HepG2 (cell line): ENCODE measurements around the gene TP63. TPM values are rescaled to one million over a fixed set of nuclear protein-coding genes. Genes with fewer than 3 reads are reported as not detected.

Experiments used
- ATAC-seq: fragments of 200-7000 bp; cut with Tn5 transposase; 3 replicates; pipeline ENCODE4 v1.9.1; 2020; ENCODE audit warnings: mild to moderate bottlenecking, moderate library complexity
- BruUV-seq: library from RNA; stranded (reverse); fragments of 400-500 nt; replicated peaks from 2 replicates; lab custom pipeline; 2021; lab: Mats Ljungman, UMichigan
- CTCF ChIA-PET: fragments of 300-600 bp; formaldehyde crosslinking; extraction: SDS; loops from one replicate; lab custom pipeline; 2021; ENCODE audit warnings: low total read pairs, inconsistent platforms, low intra/inter-chr PET ratio; lab: Yijun Ruan, JAX
- POLR2A ChIA-PET: fragments of 350-600 bp; sonication (Branson Sonifier 250); formaldehyde crosslinking; loops from one replicate; lab custom pipeline; 2020; ENCODE audit warnings: antibody characterized with exemption, inconsistent platforms; lab: Yijun Ruan, JAX
- DNase-seq: peaks from one replicate; pipeline ENCODE4 v3.0.0-alpha.2; 2015; ENCODE audit warnings: low spot score
- FAIRE-seq: peaks from 3 replicates; lab custom pipeline; 2011; peaks lifted over from hg19 to GRCh38; lab: Jason Lieb, UNC
- H2AFZ ChIP-seq: one replicate; pipeline ENCODE4 v1.6.1; 2011; ENCODE audit warnings: low read length, inconsistent platforms
- H3K27ac ChIP-seq: fragments of 300-600 bp; 3 replicates; pipeline ENCODE4 v1.8.0; 2011; ENCODE audit warnings: mixed run types, mild to moderate bottlenecking, mixed read lengths, low read length, inconsistent platforms; ENCODE audit not compliant: insufficient read depth; ENCODE audit errors: extremely low read length
- H3K27me3 ChIP-seq, 2 experiments: fragments of 200-600 bp in 1 of 2; 2 replicates in 1 of 2; 3 replicates in 1 of 2; pipeline versions ENCODE4 v1.6.0 to v1.8.0; 2011; ENCODE audit warnings: low read length in 2 of 2, mild to moderate bottlenecking in 2 of 2, moderate library complexity in 2 of 2, inconsistent platforms in 1 of 2; ENCODE audit not compliant: insufficient read depth in 2 of 2, control insufficient read depth in 1 of 2
- H3K36me3 ChIP-seq, 2 experiments: fragments of 200-600 bp in 1 of 2; replicated peaks in 1 of 2; 2 replicates in 1 of 2; 3 replicates in 1 of 2; pipeline versions ENCODE4 v1.5.1 to v1.8.0; 2011; ENCODE audit warnings: low read length in 2 of 2, inconsistent platforms in 1 of 2; ENCODE audit not compliant: insufficient read depth in 2 of 2, control insufficient read depth in 1 of 2
- H3K4me1 ChIP-seq: 2 replicates; pipeline ENCODE4 v1.5.1; 2012; ENCODE audit warnings: low read length, inconsistent platforms; ENCODE audit not compliant: insufficient read depth
- H3K4me2 ChIP-seq: 2 replicates; pipeline ENCODE4 v1.6.0; 2011; ENCODE audit warnings: low read depth, low read length, inconsistent platforms
- H3K4me3 ChIP-seq, 3 experiments: fragments of 200-600 bp in 1 of 3; sonication (generic), shearing (Covaris generic) in 1 of 3; replicated peaks in 1 of 3; 2 replicates each; pipeline ENCODE4 v1.5.1; 2011 to 2016; ENCODE audit warnings: low read length in 3 of 3, inconsistent platforms in 2 of 3, low read depth in 2 of 3, mild to moderate bottlenecking in 2 of 3, control low read depth in 1 of 3, mixed read lengths in 1 of 3; ENCODE audit not compliant: insufficient read depth in 1 of 3
- H3K79me2 ChIP-seq: one replicate; pipeline ENCODE4 v1.6.1; 2011; ENCODE audit warnings: low read length, inconsistent platforms; ENCODE audit not compliant: insufficient read depth
- H3K9ac ChIP-seq: 2 replicates; pipeline ENCODE4 v1.6.0; 2011; ENCODE audit warnings: mild to moderate bottlenecking, low read depth, low read length, inconsistent platforms; ENCODE audit not compliant: insufficient read depth
- H3K9me3 ChIP-seq: 2 replicates; pipeline ENCODE4 v1.5.1; 2012; ENCODE audit warnings: mild to moderate bottlenecking, low read length
- H4K20me1 ChIP-seq: 2 replicates; pipeline ENCODE4 v1.6.0; 2011; ENCODE audit warnings: inconsistent platforms, mild to moderate bottlenecking, low read length, moderate library complexity; ENCODE audit not compliant: insufficient read depth
- EHMT2 ChIP-seq: fragments of 200-600 bp; sonication (generic); IDR thresholded peaks from 2 replicates; pipeline ENCODE4 v1.7.0; 2017; ENCODE audit warnings: antibody characterized with exemption, low read depth, low read length, borderline replicate concordance
- HOXA3 ChIP-seq: sonication (generic); formaldehyde crosslinking; IDR thresholded peaks from 2 replicates; pipeline ENCODE4 v1.5.0; 2020; ENCODE audit warnings: missing genetic modification reagents
- IRF2 ChIP-seq: IDR thresholded peaks from 2 replicates; pipeline ENCODE4 v1.6.1; 2018; ENCODE audit warnings: missing genetic modification reagents, missing compliant biosample characterization
- MXD4 ChIP-seq: IDR thresholded peaks from 2 replicates; pipeline ENCODE4 v1.6.1; 2016; ENCODE audit warnings: mild to moderate bottlenecking, missing biosample characterization, missing genetic modification reagents
- PBX3 ChIP-seq: sonication (generic); formaldehyde crosslinking; IDR thresholded peaks from 2 replicates; pipeline ENCODE4 v1.8.1; 2023; ENCODE audit warnings: missing genetic modification reagents, inconsistent platforms, borderline replicate concordance
- PCBP2 ChIP-seq: fragments of 200-400 bp; formaldehyde crosslinking; optimal IDR thresholded peaks from 2 replicates; pipeline ENCODE3; 2018; ENCODE audit warnings: low read length, low read depth; ENCODE audit not compliant: poor library complexity, severe bottlenecking
- PHF20 ChIP-seq: sonication (generic); formaldehyde crosslinking; IDR thresholded peaks from 2 replicates; pipeline ENCODE4 v1.5.0; 2020; ENCODE audit warnings: mild to moderate bottlenecking, missing genetic modification reagents
- POLR2AphosphoS2 ChIP-seq: IDR thresholded peaks from 2 replicates; pipeline ENCODE4 v1.6.1; 2011; ENCODE audit warnings: low read depth, low read length, improper control_type of control experiment
- PRDM4 ChIP-seq: sonication (generic); formaldehyde crosslinking; IDR thresholded peaks from 2 replicates; pipeline ENCODE4 v1.9.0; 2021; ENCODE audit warnings: missing genetic modification reagents, borderline replicate concordance
- ZNF282 ChIP-seq: fragments of 450-650 bp; IDR thresholded peaks from 2 replicates; pipeline ENCODE4 v1.6.1; 2018; ENCODE audit not compliant: partially characterized antibody
- ZNF749 ChIP-seq: sonication (generic); formaldehyde crosslinking; IDR thresholded peaks from 2 replicates; pipeline ENCODE4 v1.8.0; 2022; ENCODE audit warnings: mild to moderate bottlenecking, missing genetic modification reagents, moderate library complexity, borderline replicate concordance
- WGBS: methylation state at CpG from one replicate; pipeline ENCODE4 v1.1.6; 2017; ENCODE audit warnings: low lambda C conversion rate; 5-methylcytosine and 5-hydroxymethylcytosine counted together
- in situ Hi-C: cut with HindIII; loops from 2 replicates; pipeline ENCODE4 v1.10.0; 2017; ENCODE audit warnings: low pct_unique_long_range_greater_than_20kb; ENCODE audit not compliant: extremely low pct_ligation_motif_present
- intact Hi-C: fragments of 100-400 bp; cut with micrococcal nuclease; formaldehyde crosslinking; loops from one replicate; pipeline ENCODE4 v1.10.0; 2022; ENCODE audit not compliant: unreplicated experiment
- polyA plus RNA-seq, 8 experiments: library from polyadenylated mRNA; depleted of rRNA in 3 of 8; stranded (reverse) in 7 of 8; unstranded in 1 of 8; fragments of >200 nt; fragmentation: Illumina TruSeq in 4 of 8; extraction: Trizol in 4 of 8; gene quantifications; 2 replicates each; pipeline versions ENCODE4 v1.2.1 to v1.2.3, GENCODE V29; 2011 to 2016; ENCODE audit warnings: low read depth in 4 of 8, missing spikeins in 1 of 8, mixed read lengths in 1 of 8; ENCODE audit not compliant: insufficient read depth in 1 of 8
- total RNA-seq, 5 experiments: library from RNA; depleted of rRNA; stranded (reverse); fragments of >200 nt; fragmentation: Illumina TruSeq; extraction: Trizol; gene quantifications; 2 replicates each; pipeline ENCODE4 v1.2.3, GENCODE V29; 2016; ENCODE audit warnings: low read depth in 1 of 5

The TP63 gene
- total and polyA plus RNA-seq, 2 of the 13 experiments (the other 11 are each of a cell fraction or from before 2014, with no cell fraction given): not detected

GRCh38 chr3:189826566-189826965 lies 195.4 kb downstream of the TP63 start (continued):
- TF ChIP-seq PBX3 (no peak), HOXA3 (CRISPR knock-in tag) (no peak), ZNF749 (CRISPR knock-in tag) (no peak), POLR2AphosphoS2 (no peak)

GRCh38 chr3:189827108-189827507 lies 195.9 kb downstream of the TP63 start:
- FAIRE-seq (no peak), DNase-seq (no peak), ATAC-seq (no peak)
- TF ChIP-seq EHMT2: no peak
- TF ChIP-seq PRDM4 (CRISPR knock-in tag): no peak
- no peak for TF ChIP-seq ZNF282
- no peak for TF ChIP-seq PHF20 (CRISPR knock-in tag)
- no peak for TF ChIP-seq PCBP2
- no peak for TF ChIP-seq MXD4 (CRISPR knock-in tag)
- TF ChIP-seq IRF2 (CRISPR knock-in tag): no peak
- H2AFZ ChIP-seq: no peak overlapping the region
- H3K4me2 ChIP-seq: no peak overlapping the region
- H3K27ac ChIP-seq: no peak overlapping the region
- ChIA-PET CTCF (no interaction called here), POLR2A (no interaction called here)
- WGBS: 0% methylated on average over 1 of the region's 1 CpG
- intact Hi-C loops: no loop called here
- H4K20me1 ChIP-seq: no peaks in the 10 kb centered on the region
- no peaks in the 10 kb centered on the region for H3K27me3 ChIP-seq
- H3K79me2 ChIP-seq: no peaks in the 10 kb centered on the region
- H3K9ac ChIP-seq: no peak overlapping the region
- H3K9me3 ChIP-seq: no peaks in the 10 kb centered on the region
- in situ Hi-C loops: no loop called here
- no TSS peak for BruUV-seq
- H3K4me1 ChIP-seq: no peaks in the 10 kb centered on the region
- H3K4me3 ChIP-seq: no peak overlapping the region
- no peaks in the 10 kb centered on the region for H3K36me3 ChIP-seq
